ENCODE measurements around the gene CTBP2.

- TF ChIP-seq CTCF (IDR thresholded peaks at IDR 0.05) (no peak), POLR2A (IDR thresholded peaks at IDR 0.05) (no peak)
Measured at GRCh38 chr10:125103466-125103865, 56.9 kb downstream of the CTBP2 start.
